HepG2 (cell line): ENCODE measurements around the gene TRAP1. TPM values are rescaled to one million over a fixed set of nuclear protein-coding genes. Genes with fewer than 3 reads are reported as not detected.

Experiments used
- ATAC-seq: fragments of 200-7000 bp; cut with Tn5 transposase; 3 replicates; pipeline ENCODE4 v1.9.1; 2020; ENCODE audit warnings: mild to moderate bottlenecking, moderate library complexity
- BruUV-seq: library from RNA; stranded (reverse); fragments of 400-500 nt; replicated peaks from 2 replicates; lab custom pipeline; 2021; lab: Mats Ljungman, UMichigan
- CTCF ChIA-PET: fragments of 300-600 bp; formaldehyde crosslinking; extraction: SDS; loops from one replicate; lab custom pipeline; 2021; ENCODE audit warnings: low total read pairs, inconsistent platforms, low intra/inter-chr PET ratio; lab: Yijun Ruan, JAX
- POLR2A ChIA-PET: fragments of 350-600 bp; sonication (Branson Sonifier 250); formaldehyde crosslinking; loops from one replicate; lab custom pipeline; 2020; ENCODE audit warnings: antibody characterized with exemption, inconsistent platforms; lab: Yijun Ruan, JAX
- DNase-seq: peaks from one replicate; pipeline ENCODE4 v3.0.0-alpha.2; 2015; ENCODE audit warnings: low spot score
- FAIRE-seq: peaks from 3 replicates; lab custom pipeline; 2011; peaks lifted over from hg19 to GRCh38; lab: Jason Lieb, UNC
- H2AFZ ChIP-seq: one replicate; pipeline ENCODE4 v1.6.1; 2011; ENCODE audit warnings: low read length, inconsistent platforms
- H3K27ac ChIP-seq: fragments of 300-600 bp; 3 replicates; pipeline ENCODE4 v1.8.0; 2011; ENCODE audit warnings: mixed run types, mild to moderate bottlenecking, mixed read lengths, low read length, inconsistent platforms; ENCODE audit not compliant: insufficient read depth; ENCODE audit errors: extremely low read length
- H3K27me3 ChIP-seq, 2 experiments: fragments of 200-600 bp in 1 of 2; 2 replicates in 1 of 2; 3 replicates in 1 of 2; pipeline versions ENCODE4 v1.6.0 to v1.8.0; 2011; ENCODE audit warnings: low read length in 2 of 2, mild to moderate bottlenecking in 2 of 2, moderate library complexity in 2 of 2, inconsistent platforms in 1 of 2; ENCODE audit not compliant: insufficient read depth in 2 of 2, control insufficient read depth in 1 of 2
- H3K36me3 ChIP-seq, 2 experiments: fragments of 200-600 bp in 1 of 2; replicated peaks in 1 of 2; 2 replicates in 1 of 2; 3 replicates in 1 of 2; pipeline versions ENCODE4 v1.5.1 to v1.8.0; 2011; ENCODE audit warnings: low read length in 2 of 2, inconsistent platforms in 1 of 2; ENCODE audit not compliant: insufficient read depth in 2 of 2, control insufficient read depth in 1 of 2
- H3K4me1 ChIP-seq: 2 replicates; pipeline ENCODE4 v1.5.1; 2012; ENCODE audit warnings: low read length, inconsistent platforms; ENCODE audit not compliant: insufficient read depth
- H3K4me2 ChIP-seq: 2 replicates; pipeline ENCODE4 v1.6.0; 2011; ENCODE audit warnings: low read depth, low read length, inconsistent platforms
- H3K4me3 ChIP-seq, 3 experiments: fragments of 200-600 bp in 1 of 3; sonication (generic), shearing (Covaris generic) in 1 of 3; replicated peaks in 1 of 3; 2 replicates each; pipeline ENCODE4 v1.5.1; 2011 to 2016; ENCODE audit warnings: low read length in 3 of 3, inconsistent platforms in 2 of 3, low read depth in 2 of 3, mild to moderate bottlenecking in 2 of 3, control low read depth in 1 of 3, mixed read lengths in 1 of 3; ENCODE audit not compliant: insufficient read depth in 1 of 3
- H3K79me2 ChIP-seq: one replicate; pipeline ENCODE4 v1.6.1; 2011; ENCODE audit warnings: low read length, inconsistent platforms; ENCODE audit not compliant: insufficient read depth
- H3K9ac ChIP-seq: 2 replicates; pipeline ENCODE4 v1.6.0; 2011; ENCODE audit warnings: mild to moderate bottlenecking, low read depth, low read length, inconsistent platforms; ENCODE audit not compliant: insufficient read depth
- H3K9me3 ChIP-seq: 2 replicates; pipeline ENCODE4 v1.5.1; 2012; ENCODE audit warnings: mild to moderate bottlenecking, low read length
- H4K20me1 ChIP-seq: 2 replicates; pipeline ENCODE4 v1.6.0; 2011; ENCODE audit warnings: inconsistent platforms, mild to moderate bottlenecking, low read length, moderate library complexity; ENCODE audit not compliant: insufficient read depth
- GATAD1 ChIP-seq: IDR thresholded peaks from 2 replicates; pipeline ENCODE4 v1.6.1; 2016; ENCODE audit warnings: missing genetic modification reagents, missing compliant biosample characterization
- GZF1 ChIP-seq: sonication (generic); formaldehyde crosslinking; IDR thresholded peaks from 2 replicates; pipeline ENCODE4 v1.5.1; 2020; ENCODE audit warnings: mild to moderate bottlenecking, missing genetic modification reagents
- NFAT5 ChIP-seq: sonication (generic); formaldehyde crosslinking; IDR thresholded peaks from 2 replicates; pipeline ENCODE4 v1.4.0; 2020; ENCODE audit warnings: missing genetic modification reagents
- RFXAP ChIP-seq: sonication (generic); formaldehyde crosslinking; IDR thresholded peaks from 2 replicates; pipeline ENCODE4 v1.4.0; 2020; ENCODE audit warnings: missing genetic modification reagents, borderline replicate concordance
- TBL1XR1 ChIP-seq: fragments of 150-350 bp; IDR thresholded peaks from 2 replicates; pipeline ENCODE4 v1.6.1; 2014; ENCODE audit warnings: borderline replicate concordance, low read length; ENCODE audit not compliant: partially characterized antibody
- ZBTB21 ChIP-seq: sonication (generic); formaldehyde crosslinking; IDR thresholded peaks from 2 replicates; pipeline ENCODE4 v1.4.0; 2020; ENCODE audit warnings: missing genetic modification reagents
- ZFP91 ChIP-seq: sonication (generic); formaldehyde crosslinking; IDR thresholded peaks from 2 replicates; pipeline ENCODE4 v1.9.0; 2022; ENCODE audit warnings: missing genetic modification reagents, mild to moderate bottlenecking, borderline replicate concordance
- whole genome bisulfite sequencing: methylation state at CpG from one replicate; pipeline ENCODE4 v1.1.6; 2017; ENCODE audit warnings: low lambda C conversion rate; 5-methylcytosine and 5-hydroxymethylcytosine counted together
- in situ Hi-C: cut with HindIII; loops from 2 replicates; pipeline ENCODE4 v1.10.0; 2017; ENCODE audit warnings: low pct_unique_long_range_greater_than_20kb; ENCODE audit not compliant: extremely low pct_ligation_motif_present
- intact Hi-C: fragments of 100-400 bp; cut with micrococcal nuclease; formaldehyde crosslinking; loops from one replicate; pipeline ENCODE4 v1.10.0; 2022; ENCODE audit not compliant: unreplicated experiment
- polyA plus RNA-seq, 8 experiments: library from polyadenylated mRNA; depleted of rRNA in 3 of 8; stranded (reverse) in 7 of 8; unstranded in 1 of 8; fragments of >200 nt; fragmentation: Illumina TruSeq in 4 of 8; extraction: Trizol in 4 of 8; gene quantifications; 2 replicates each; pipeline versions ENCODE4 v1.2.1 to v1.2.3, GENCODE V29; 2011 to 2016; ENCODE audit warnings: low read depth in 4 of 8, missing spikeins in 1 of 8, mixed read lengths in 1 of 8; ENCODE audit not compliant: insufficient read depth in 1 of 8
- total RNA-seq, 5 experiments: library from RNA; depleted of rRNA; stranded (reverse); fragments of >200 nt; fragmentation: Illumina TruSeq; extraction: Trizol; gene quantifications; 2 replicates each; pipeline ENCODE4 v1.2.3, GENCODE V29; 2016; ENCODE audit warnings: low read depth in 1 of 5

TRAP1 gene
- total and polyA plus RNA-seq, 2 of the 13 experiments (the other 11 are each of a cell fraction or from before 2014, with no cell fraction given), result 127 to 240 TPM

- no peak for TF ChIP-seq NFAT5 (CRISPR knock-in tag)
Observed at GRCh38 chr16:3754772-3755171, 37.4 kb upstream of the TRAP1 start (continued).

GRCh38 chr16:3754081-3754703 lies 36.9 kb upstream of the TRAP1 start:
- CTCF ChIA-PET, result no interaction called here
- H3K36me3 ChIP-seq, result peaks cover 28 to 91% of the 10 kb centered on the region in 2 experiments
- TF ChIP-seq GZF1, result no peak
- no peak for TF ChIP-seq RFXAP (CRISPR knock-in tag)
- no peak for TF ChIP-seq ZFP91 (CRISPR knock-in tag)
- TF ChIP-seq TBL1XR1, result no peak
- no peak for TF ChIP-seq GATAD1 (CRISPR knock-in tag)
- TF ChIP-seq ZBTB21 (CRISPR knock-in tag), result no peak

More at GRCh38 chr16:3754081-3754703, 36.9 kb upstream of the TRAP1 start:
- Histone ChIP-seq H3K4me3 (no peak overlapping the region), H3K4me1 (no peaks in the 10 kb centered on the region), H3K27ac (no peak overlapping the region), H3K79me2 (no peaks in the 10 kb centered on the region), H3K9me3 (no peaks in the 10 kb centered on the region), H3K9ac (no peak overlapping the region), H2AFZ (no peak overlapping the region), H3K4me2 (no peak overlapping the region), H4K20me1 (no peaks in the 10 kb centered on the region), H3K27me3 (no peaks in the 10 kb centered on the region)
- intact Hi-C loops, result no loop called here
- DNase-seq, result no peak
- FAIRE-seq, result no peak
- in situ Hi-C loops, result no loop called here
- POLR2A ChIA-PET, result no interaction called here
- BruUV-seq, result no TSS peak
- 100% methylated on average over 4 of the region's 4 CpGs for WGBS
- ATAC-seq, result no peak
